Effector memory CD4-positive, alpha-beta T cell (primary cell): ENCODE data around the gene ADARB2.

ENCODE experiments used
- DNase-seq, 3 donors: peaks; one replicate each; pipeline ENCODE4 v3.0.0-alpha.2; 2020
- H3K27ac ChIP-seq: 2 replicates; pipeline ENCODE4 v1.7.0; 2013; ENCODE audit warnings: mild to moderate bottlenecking, low read length, moderate library complexity; ENCODE audit not compliant: insufficient read depth, poor library complexity, severe bottlenecking
- H3K27me3 ChIP-seq: replicated peaks from 2 replicates; pipeline ENCODE4 v1.7.0; 2013; ENCODE audit warnings: mild to moderate bottlenecking, low read length; ENCODE audit not compliant: insufficient read depth, control insufficient read depth, poor library complexity, severe bottlenecking
- H3K36me3 ChIP-seq: 2 replicates; pipeline ENCODE4 v1.7.0; 2013; ENCODE audit warnings: mild to moderate bottlenecking, low read length, moderate library complexity; ENCODE audit not compliant: control insufficient read depth, insufficient read depth
- H3K4me1 ChIP-seq: 2 replicates; pipeline ENCODE4 v1.7.0; 2013; ENCODE audit warnings: low read length, mild to moderate bottlenecking; ENCODE audit not compliant: control insufficient read depth, insufficient read depth, poor library complexity, severe bottlenecking
- H3K4me3 ChIP-seq: 2 replicates; pipeline ENCODE4 v1.7.0; 2013; ENCODE audit warnings: low read length, low read depth, mild to moderate bottlenecking; ENCODE audit not compliant: insufficient read depth, poor library complexity, severe bottlenecking
- H3K9me3 ChIP-seq: 2 replicates; pipeline ENCODE4 v1.7.0; 2013; ENCODE audit warnings: mild to moderate bottlenecking, low read length, moderate library complexity; ENCODE audit not compliant: control insufficient read depth

ADARB2 gene

DNA sequence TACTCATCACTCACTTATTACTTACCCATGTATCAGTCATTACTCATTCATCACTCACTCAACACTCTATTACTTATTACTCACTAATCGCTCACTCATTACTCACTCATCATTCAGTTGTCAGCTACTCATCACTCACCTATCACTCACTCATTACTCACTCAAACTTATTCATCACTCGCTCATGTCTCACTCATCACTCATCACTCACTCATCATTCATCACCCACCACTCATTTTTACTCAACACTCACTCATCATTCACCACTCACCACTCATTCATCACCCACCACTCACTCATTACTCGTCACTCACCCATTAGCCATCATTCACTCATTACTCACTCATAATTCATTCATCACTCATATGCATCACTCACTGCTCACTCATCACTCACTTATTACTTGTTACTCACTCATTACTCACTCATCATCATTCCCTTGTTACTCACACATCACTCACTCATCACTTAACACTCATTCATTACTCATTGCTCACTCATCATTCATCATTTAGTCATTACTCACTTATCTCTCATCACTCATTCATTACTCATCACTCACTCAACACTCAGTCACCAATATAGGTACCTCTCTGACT lies 237.9 kb downstream of the ADARB2 start:
- Histone ChIP-seq H3K27ac (no peak overlapping the region), H3K27me3 (no peaks in the 10 kb centered on the region), H3K4me1 (no peaks in the 10 kb centered on the region), H3K4me3 (no peak overlapping the region), H3K36me3 (no peaks in the 10 kb centered on the region), H3K9me3 (no peaks in the 10 kb centered on the region)
- no peak for DNase-seq

DNA sequence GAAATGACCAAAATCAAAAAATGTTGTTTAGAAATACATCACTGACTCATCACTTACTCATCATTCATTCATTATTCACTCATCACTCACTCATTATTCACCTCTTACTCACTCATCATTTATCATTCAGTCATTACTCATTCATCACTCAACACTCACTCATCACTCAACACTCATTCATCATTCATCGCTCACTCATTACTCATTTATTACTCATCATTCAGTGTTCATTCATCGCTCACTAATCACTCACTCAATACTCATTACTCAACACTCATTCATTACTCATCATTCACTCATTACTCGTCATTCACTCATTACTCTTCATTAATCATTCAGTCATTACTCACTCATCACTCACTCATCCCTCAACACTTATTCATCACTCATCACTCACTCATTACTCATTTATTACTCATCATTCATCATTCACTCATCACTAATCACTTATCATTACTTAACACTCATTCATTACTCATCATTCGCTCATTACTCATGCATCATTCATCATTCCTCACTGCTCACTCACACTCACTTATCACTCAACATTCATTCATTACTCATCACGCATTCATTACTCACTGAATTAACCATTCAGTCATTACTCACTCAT lies 238.5 kb downstream of the ADARB2 start:
- Histone ChIP-seq H3K4me3 (no peak overlapping the region), H3K27me3 (no peaks in the 10 kb centered on the region), H3K4me1 (no peaks in the 10 kb centered on the region), H3K36me3 (no peaks in the 10 kb centered on the region), H3K9me3 (no peaks in the 10 kb centered on the region), H3K27ac (no peak overlapping the region)
- DNase-seq = no peak

DNA sequence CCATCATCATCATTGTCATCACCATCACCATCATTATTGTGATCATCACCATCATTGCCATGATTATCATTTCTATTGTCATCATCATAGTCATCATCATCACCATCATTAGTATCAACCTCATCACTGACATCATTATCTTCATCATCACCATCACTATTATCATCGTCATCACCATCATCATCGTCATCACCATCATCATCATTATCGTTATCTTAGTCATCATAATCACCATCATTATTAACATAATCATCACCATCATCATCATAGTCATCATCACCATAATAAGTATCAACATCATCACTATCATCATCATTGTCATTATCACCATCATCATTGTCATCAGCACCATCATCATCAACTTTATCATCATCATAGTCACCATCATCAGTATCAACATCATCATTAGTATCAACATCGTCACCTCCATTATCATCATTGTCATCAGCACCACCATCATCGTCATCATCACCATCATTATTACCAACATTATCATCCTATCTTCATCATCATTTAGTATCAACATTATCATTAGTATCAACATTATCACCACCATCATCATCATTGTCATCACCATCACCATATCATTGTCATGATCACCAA lies 241.3 kb downstream of the ADARB2 start:
- no peaks in the 10 kb centered on the region for H3K4me1 ChIP-seq
- no peak overlapping the region for H3K4me3 ChIP-seq
- no peak overlapping the region for H3K27ac ChIP-seq
- DNase-seq = no peak
- H3K27me3 ChIP-seq = no peaks in the 10 kb centered on the region
- no peaks in the 10 kb centered on the region for H3K9me3 ChIP-seq
- no peaks in the 10 kb centered on the region for H3K36me3 ChIP-seq

DNA sequence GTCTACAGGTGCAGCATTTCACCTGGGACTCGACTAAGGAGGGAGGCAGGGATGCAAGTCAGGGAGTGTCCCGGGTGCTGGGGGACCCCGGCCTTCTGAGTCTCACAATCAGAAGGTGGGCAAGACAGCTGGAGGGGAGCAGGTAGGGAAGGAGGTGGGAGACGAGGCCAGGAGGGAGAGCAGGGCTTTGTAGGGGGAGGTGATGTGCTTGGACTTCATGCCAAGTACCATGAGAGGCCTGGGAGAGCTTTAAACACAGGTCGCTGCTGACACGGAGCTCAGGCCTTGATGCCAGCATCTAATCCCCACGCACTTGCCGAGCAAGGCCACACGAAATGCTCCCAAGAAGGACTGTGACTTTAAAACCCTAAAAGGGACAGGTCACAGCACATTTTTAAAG lies 244.7 kb downstream of the ADARB2 start:
- no peaks in the 10 kb centered on the region for H3K9me3 ChIP-seq
- H3K27me3 ChIP-seq = no peaks in the 10 kb centered on the region
- H3K27ac ChIP-seq = no peak overlapping the region
- DNase-seq = no peak
- no peaks in the 10 kb centered on the region for H3K36me3 ChIP-seq
- H3K4me1 ChIP-seq = no peaks in the 10 kb centered on the region
- H3K4me3 ChIP-seq = no peak overlapping the region

DNA sequence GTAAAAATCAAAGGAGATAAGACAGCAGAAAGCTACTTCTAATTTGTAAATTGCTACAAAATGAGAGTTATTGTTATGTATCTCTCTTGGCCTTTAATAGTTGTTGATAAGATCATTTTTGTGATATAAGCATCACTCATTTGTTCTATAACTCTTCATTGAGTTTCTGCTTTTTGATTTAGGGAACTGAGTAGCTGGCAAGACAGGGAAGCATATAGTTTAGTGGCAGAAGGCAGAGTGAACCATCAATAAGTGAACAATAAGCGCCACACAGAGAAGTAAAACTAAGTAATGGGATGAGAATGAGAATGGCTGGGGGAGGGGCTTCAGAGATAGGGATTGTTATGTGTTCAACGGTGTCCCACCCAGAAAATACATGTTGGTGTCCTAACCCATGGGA lies 245.4 kb downstream of the ADARB2 start:
- Histone ChIP-seq H3K27me3 (no peaks in the 10 kb centered on the region), H3K27ac (no peak overlapping the region), H3K4me1 (no peaks in the 10 kb centered on the region), H3K9me3 (no peaks in the 10 kb centered on the region), H3K36me3 (no peaks in the 10 kb centered on the region), H3K4me3 (no peak overlapping the region)
- no peak for DNase-seq

DNA sequence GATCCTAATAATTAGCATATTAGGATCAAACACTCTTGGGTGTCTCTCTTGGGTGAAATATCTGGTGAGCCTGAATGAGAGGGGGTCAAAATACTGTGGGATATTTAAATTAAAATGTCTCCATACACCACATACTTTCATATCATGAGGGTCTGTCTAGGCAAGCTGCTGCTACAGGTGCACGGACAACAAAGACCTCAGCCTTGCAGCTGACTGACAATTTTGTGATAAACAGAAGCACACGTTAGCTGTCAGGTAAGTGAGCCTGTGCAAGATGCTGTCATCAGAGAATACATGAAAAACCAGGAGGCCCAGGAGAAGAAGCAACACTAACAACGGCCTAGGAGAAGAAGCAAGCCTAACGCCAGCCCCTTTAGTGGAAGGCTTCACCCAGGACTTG lies 247.5 kb downstream of the ADARB2 start:
- Histone ChIP-seq H3K4me3 (no peak overlapping the region), H3K27me3 (no peaks in the 10 kb centered on the region), H3K9me3 (no peaks in the 10 kb centered on the region), H3K36me3 (no peaks in the 10 kb centered on the region), H3K27ac (no peak overlapping the region), H3K4me1 (no peaks in the 10 kb centered on the region)
- DNase-seq = no peak

DNA sequence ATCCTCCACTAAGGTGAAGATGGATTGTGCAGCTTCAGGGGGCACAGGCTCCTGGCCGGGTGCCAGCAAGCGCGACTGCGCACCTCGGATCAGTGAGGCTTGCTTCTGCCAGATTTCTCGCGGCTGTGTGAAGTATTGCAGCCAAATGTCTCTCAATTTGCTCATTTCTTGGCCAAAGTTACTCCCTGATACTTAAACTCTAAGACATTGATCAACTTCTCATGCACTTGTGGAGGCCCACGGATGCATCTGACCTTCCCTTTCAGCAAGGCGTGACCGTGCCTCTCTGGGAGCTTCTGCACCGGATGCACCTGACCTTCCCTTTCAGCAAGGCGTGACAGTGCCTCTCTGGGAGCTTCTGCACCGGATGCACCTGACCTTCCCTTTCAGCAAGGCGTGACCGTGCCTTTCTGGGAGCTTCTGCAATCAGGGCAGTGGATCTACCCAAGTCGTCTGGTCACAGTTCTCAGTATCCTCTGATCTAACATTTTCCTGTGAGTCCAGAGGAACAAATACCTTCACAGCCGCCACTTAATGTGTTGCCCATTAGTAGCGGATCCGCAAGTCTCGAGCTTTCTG lies 248.3 kb downstream of the ADARB2 start:
- Histone ChIP-seq H3K4me1 (no peaks in the 10 kb centered on the region), H3K27ac (no peak overlapping the region), H3K4me3 (no peak overlapping the region), H3K9me3 (no peaks in the 10 kb centered on the region), H3K27me3 (no peaks in the 10 kb centered on the region), H3K36me3 (no peaks in the 10 kb centered on the region)
- DNase-seq = no peak

DNA sequence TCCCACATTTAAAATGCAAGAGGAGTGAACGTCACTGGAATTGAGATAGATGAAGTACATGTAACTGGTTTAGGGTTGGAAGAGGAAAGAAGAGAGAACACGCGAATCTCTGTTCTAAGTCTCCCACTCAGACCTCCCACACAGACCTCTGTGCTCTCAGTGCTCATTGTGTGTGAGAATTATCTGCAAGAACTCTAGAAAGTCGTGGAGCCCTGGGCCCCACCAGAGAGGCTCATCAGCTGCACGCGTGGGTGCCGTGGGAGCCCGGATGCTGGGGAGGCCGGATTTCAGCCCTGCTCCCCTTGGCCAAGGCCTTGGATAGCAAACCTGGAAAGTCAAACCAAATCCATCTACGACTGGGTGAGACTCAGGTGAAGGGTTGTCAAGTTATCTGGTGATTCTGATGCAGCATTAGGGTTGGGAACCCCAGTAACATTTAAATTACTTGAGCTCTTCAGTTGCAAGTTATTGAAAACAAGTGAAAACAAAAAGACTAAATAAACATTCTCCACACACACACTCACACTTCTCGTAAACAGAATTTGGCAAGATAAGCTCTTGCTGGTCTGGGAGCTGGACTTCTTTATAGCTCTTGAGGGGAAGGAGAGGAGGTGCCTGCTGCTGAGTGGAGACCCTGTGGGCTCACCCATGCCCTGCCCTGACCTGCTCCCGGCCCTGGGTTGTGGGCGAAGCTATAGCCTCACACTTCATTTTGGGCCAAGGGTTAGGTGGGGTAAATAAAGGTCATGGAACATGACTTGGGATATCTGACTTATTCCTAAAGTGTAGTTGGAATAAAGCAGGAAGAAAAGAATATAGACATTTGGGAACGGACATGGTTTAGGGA lies 250.3 kb downstream of the ADARB2 start:
- H3K4me1 ChIP-seq = no peaks in the 10 kb centered on the region
- no peak overlapping the region for H3K27ac ChIP-seq
- no peaks in the 10 kb centered on the region for H3K9me3 ChIP-seq
- DNase-seq = no peak
- H3K36me3 ChIP-seq = no peaks in the 10 kb centered on the region
- H3K4me3 ChIP-seq = no peak overlapping the region
- H3K27me3 ChIP-seq = no peaks in the 10 kb centered on the region

DNA sequence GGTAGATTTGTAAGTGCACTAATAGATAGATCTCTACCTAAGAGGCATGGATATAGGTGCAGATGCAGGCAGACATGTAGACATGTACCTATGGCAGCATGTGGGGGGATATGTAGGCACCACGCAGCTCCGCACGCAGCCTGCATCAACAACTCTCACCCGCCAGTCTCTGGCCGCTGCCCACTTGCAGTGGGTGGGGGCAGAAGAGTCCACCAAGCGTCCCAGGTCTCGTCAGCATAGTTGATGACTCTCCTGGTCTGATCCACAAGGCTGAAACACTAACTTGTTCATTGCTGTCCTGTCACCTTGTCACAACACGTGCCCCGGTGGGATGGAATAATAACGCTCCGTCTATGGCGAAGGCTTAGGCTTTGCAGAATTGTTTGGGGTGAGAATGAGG lies 252.0 kb downstream of the ADARB2 start:
- no peaks in the 10 kb centered on the region for H3K27me3 ChIP-seq
- H3K4me3 ChIP-seq = no peak overlapping the region
- no peak overlapping the region for H3K27ac ChIP-seq
- H3K4me1 ChIP-seq = no peaks in the 10 kb centered on the region
- no peaks in the 10 kb centered on the region for H3K9me3 ChIP-seq
- no peaks in the 10 kb centered on the region for H3K36me3 ChIP-seq
- no peak for DNase-seq
